SU-DHL-6 (cell line): ENCODE data around the gene PLXND1.

Experiments
- EZH2phosphoT487 ChIP-seq: fragments of 200-600 bp; sonication (generic), shearing (Covaris generic); conservative IDR thresholded peaks from 2 replicates; pipeline ENCODE4 v1.6.1; 2018; ENCODE audit warnings: mild to moderate bottlenecking, antibody characterized with exemption, low read length, moderate library complexity, mixed read lengths
- TF ChIP-seq, protein P1 (sequence below): fragments of 200-600 bp; sonication (generic); IDR thresholded peaks from one replicate; pipeline ENCODE4 v1.5.1; 2017; ENCODE audit warnings: antibody characterized with exemption, mild to moderate bottlenecking, low read length, moderate library complexity; ENCODE audit not compliant: insufficient read depth, poor library complexity, severe bottlenecking

DNA sequence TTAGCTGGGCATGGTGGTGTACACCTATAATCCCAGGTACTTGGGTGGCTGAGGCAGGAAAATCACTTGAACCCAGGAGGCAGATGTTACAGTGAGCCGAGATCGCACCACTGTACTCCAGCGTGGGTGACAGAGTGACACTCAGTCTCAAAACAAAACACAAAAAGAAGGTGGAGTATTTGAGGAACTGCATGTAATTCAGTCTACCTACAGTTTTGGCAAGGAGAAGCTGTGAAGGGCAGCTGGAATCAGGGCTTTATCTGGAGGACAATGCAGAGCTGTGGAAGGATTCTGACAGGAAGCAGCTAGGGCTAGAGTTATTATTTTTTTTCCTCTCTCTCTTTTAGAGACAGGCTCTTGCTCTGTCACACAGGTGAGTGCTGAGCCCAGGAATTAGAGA is 56.7 kb downstream of the PLXND1 start:
- TF ChIP-seq, protein P1, sequence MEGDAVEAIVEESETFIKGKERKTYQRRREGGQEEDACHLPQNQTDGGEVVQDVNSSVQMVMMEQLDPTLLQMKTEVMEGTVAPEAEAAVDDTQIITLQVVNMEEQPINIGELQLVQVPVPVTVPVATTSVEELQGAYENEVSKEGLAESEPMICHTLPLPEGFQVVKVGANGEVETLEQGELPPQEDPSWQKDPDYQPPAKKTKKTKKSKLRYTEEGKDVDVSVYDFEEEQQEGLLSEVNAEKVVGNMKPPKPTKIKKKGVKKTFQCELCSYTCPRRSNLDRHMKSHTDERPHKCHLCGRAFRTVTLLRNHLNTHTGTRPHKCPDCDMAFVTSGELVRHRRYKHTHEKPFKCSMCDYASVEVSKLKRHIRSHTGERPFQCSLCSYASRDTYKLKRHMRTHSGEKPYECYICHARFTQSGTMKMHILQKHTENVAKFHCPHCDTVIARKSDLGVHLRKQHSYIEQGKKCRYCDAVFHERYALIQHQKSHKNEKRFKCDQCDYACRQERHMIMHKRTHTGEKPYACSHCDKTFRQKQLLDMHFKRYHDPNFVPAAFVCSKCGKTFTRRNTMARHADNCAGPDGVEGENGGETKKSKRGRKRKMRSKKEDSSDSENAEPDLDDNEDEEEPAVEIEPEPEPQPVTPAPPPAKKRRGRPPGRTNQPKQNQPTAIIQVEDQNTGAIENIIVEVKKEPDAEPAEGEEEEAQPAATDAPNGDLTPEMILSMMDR = no peak
- no peak for TF ChIP-seq EZH2phosphoT487
